GM12878 (cell line): Measurements from ENCODE around the gene NTRK1. TPM values are rescaled to one million over a fixed set of nuclear protein-coding genes. Genes with fewer than 3 reads are reported as not detected.

Experiments
- ATAC-seq: fragments of 200-7000 bp; cut with Tn5 transposase; 3 replicates; pipeline ENCODE4 v1.9.1; 2020; ENCODE audit warnings: mild to moderate bottlenecking, moderate library complexity
- BruUV-seq: library from RNA; stranded (reverse); fragments of 400-500 nt; replicated peaks from 2 replicates; lab custom pipeline; 2021; lab: Mats Ljungman, UMichigan
- CTCF ChIA-PET: fragments of 300-600 bp; sonication (Branson Sonifier 250); formaldehyde crosslinking; extraction: SDS; loops from one replicate; lab custom pipeline; 2021; ENCODE audit warnings: inconsistent platforms; lab: Yijun Ruan, JAX
- POLR2A ChIA-PET: fragments of 350-600 bp; formaldehyde crosslinking; extraction: SDS; loops from one replicate; lab custom pipeline; 2021; ENCODE audit warnings: inconsistent platforms; lab: Charles Lee
- RAD21 ChIA-PET: fragments of 300-600 bp; sonication (Branson Sonifier 250); formaldehyde crosslinking; loops from one replicate; lab custom pipeline; 2023; ENCODE audit warnings: antibody characterized with exemption; ENCODE audit not compliant: unreplicated experiment; lab: Charles Lee
- SMC1A ChIA-PET: fragments of 300-600 bp; sonication (Branson Sonifier 250); formaldehyde crosslinking; loops from one replicate; lab custom pipeline; 2023; ENCODE audit not compliant: unreplicated experiment, uncharacterized antibody; lab: Charles Lee
- DNase-seq: peaks from one replicate; pipeline ENCODE4 v3.0.0-alpha.2; 2011; ENCODE audit warnings: low read depth, low spot score
- FAIRE-seq: peaks from 3 replicates; lab custom pipeline; 2011; peaks lifted over from hg19 to GRCh38; lab: Jason Lieb, UNC
- H2AFZ ChIP-seq: 2 replicates; pipeline ENCODE4 v1.6.0; 2011; ENCODE audit warnings: low read depth, low read length, control low read depth; ENCODE audit not compliant: control insufficient read depth
- H3K27ac ChIP-seq: 2 replicates; pipeline ENCODE4 v1.5.1; 2011; ENCODE audit warnings: control low read depth; ENCODE audit not compliant: control insufficient read depth, insufficient read depth
- H3K27me3 ChIP-seq, 2 experiments: replicated peaks in 1 of 2; 2 replicates each; pipeline versions ENCODE4 v1.6.0 to v1.6.1; 2011; ENCODE audit warnings: low read length in 1 of 2; ENCODE audit not compliant: control insufficient read depth in 2 of 2, insufficient read depth in 2 of 2
- H3K36me3 ChIP-seq, 2 experiments: 2 replicates each; pipeline ENCODE4 v1.5.1; 2011; ENCODE audit warnings: low read length in 1 of 2; ENCODE audit not compliant: control insufficient read depth in 2 of 2, insufficient read depth in 2 of 2
- H3K4me1 ChIP-seq: 2 replicates; pipeline ENCODE4 v1.6.1; 2011; ENCODE audit warnings: mild to moderate bottlenecking, low read length, moderate library complexity, mixed read lengths; ENCODE audit not compliant: control insufficient read depth, insufficient read depth
- H3K4me2 ChIP-seq: 2 replicates; pipeline ENCODE4 v1.6.0; 2011; ENCODE audit warnings: control low read depth; ENCODE audit not compliant: control insufficient read depth, insufficient read depth
- H3K4me3 ChIP-seq: fragments of 200-600 bp; sonication (generic); 2 replicates; pipeline ENCODE4 v1.5.1; 2016
- H3K79me2 ChIP-seq: 2 replicates; pipeline ENCODE4 v1.6.0; 2011; ENCODE audit warnings: low read length; ENCODE audit not compliant: control insufficient read depth, insufficient read depth
- H3K9ac ChIP-seq: 2 replicates; pipeline ENCODE4 v1.8.0; 2011; ENCODE audit warnings: low read length, control low read depth, mixed read lengths; ENCODE audit not compliant: control insufficient read depth, insufficient read depth
- H3K9me3 ChIP-seq: replicated peaks from 3 replicates; pipeline ENCODE4 v1.5.1; 2011; ENCODE audit warnings: mild to moderate bottlenecking, low read length; ENCODE audit not compliant: control insufficient read depth, insufficient read depth
- H4K20me1 ChIP-seq: 2 replicates; pipeline ENCODE4 v1.6.0; 2011; ENCODE audit not compliant: control insufficient read depth, insufficient read depth
- CBFB ChIP-seq: IDR thresholded peaks from 2 replicates; pipeline ENCODE4 v1.6.1; 2016; ENCODE audit warnings: antibody characterized with exemption, low read depth
- FOS ChIP-seq: IDR thresholded peaks from 3 replicates; pipeline ENCODE4 v1.6.1; 2011; ENCODE audit warnings: borderline replicate concordance; ENCODE audit not compliant: insufficient read length; ENCODE audit errors: extremely low read depth
- HDAC6 ChIP-seq: fragments of 200-600 bp; sonication (generic); IDR thresholded peaks from one replicate; pipeline ENCODE4 v1.8.0; 2017; ENCODE audit warnings: antibody characterized with exemption; ENCODE audit not compliant: unreplicated experiment
- HSF1 ChIP-seq: fragments of 150-350 bp; IDR thresholded peaks from 2 replicates; pipeline ENCODE4 v1.6.1; 2014; ENCODE audit warnings: mild to moderate bottlenecking, low read depth, low read length
- IKZF2 ChIP-seq, 2 experiments: fragments of 450-650 bp; IDR thresholded peaks; 2 replicates each; pipeline ENCODE4 v1.6.1; 2017; ENCODE audit warnings: mild to moderate bottlenecking in 2 of 2, moderate library complexity in 2 of 2
- LARP7 ChIP-seq: fragments of 450-650 bp; IDR thresholded peaks from 2 replicates; pipeline ENCODE4 v1.6.1; 2017; ENCODE audit warnings: mild to moderate bottlenecking
- NBN ChIP-seq: fragments of 450-650 bp; IDR thresholded peaks from 2 replicates; pipeline ENCODE4 v1.6.1; 2016
- PBX3 ChIP-seq: IDR thresholded peaks from 2 replicates; pipeline ENCODE4 v1.6.1; 2011; ENCODE audit warnings: mild to moderate bottlenecking, low read depth, low read length, moderate library complexity; ENCODE audit not compliant: insufficient replicate concordance
- PRDM15 ChIP-seq: fragments of 450-650 bp; formaldehyde crosslinking; IDR thresholded peaks from 2 replicates; pipeline ENCODE4 v1.4.0; 2020; ENCODE audit warnings: mild to moderate bottlenecking, moderate library complexity
- SIN3A ChIP-seq: IDR thresholded peaks from 2 replicates; pipeline ENCODE4 v1.6.1; 2012; ENCODE audit warnings: low read depth, low read length, improper control_type of control experiment
- SMC3 ChIP-seq: IDR thresholded peaks from 2 replicates; pipeline ENCODE4 v1.6.1; 2011; ENCODE audit warnings: low read length, improper control_type of control experiment, borderline replicate concordance
- WRNIP1 ChIP-seq: IDR thresholded peaks from 2 replicates; pipeline ENCODE4 v1.6.1; 2011; ENCODE audit warnings: low read depth, low read length, improper control_type of control experiment, borderline replicate concordance
- ZNF274 ChIP-seq: IDR thresholded peaks from one replicate; pipeline ENCODE4 v1.8.0; 2011; ENCODE audit not compliant: insufficient read length, insufficient read depth
- ZNF687 ChIP-seq: fragments of 450-650 bp; IDR thresholded peaks from 2 replicates; pipeline ENCODE4 v1.6.1; 2017; ENCODE audit warnings: mild to moderate bottlenecking, moderate library complexity
- WGBS: methylation state at CpG from one replicate; pipeline ENCODE4 v1.1.6; 2016; ENCODE audit warnings: low lambda C conversion rate; ENCODE audit not compliant: insufficient replicate concordance, insufficient coverage; ENCODE audit errors: missing lambda C conversion rate; 5-methylcytosine and 5-hydroxymethylcytosine counted together
- in situ Hi-C: fragments of 300-500 bp; cut with MboI; formaldehyde crosslinking; loops from 9 replicates; pipeline ENCODE4 v1.14.3; 2018; ENCODE audit warnings: mixed read lengths
- intact Hi-C: fragments of 100-400 bp; cut with micrococcal nuclease; formaldehyde crosslinking; loops from one replicate; pipeline ENCODE4 v1.14.2; 2022; ENCODE audit not compliant: unreplicated experiment
- polyA plus RNA-seq, 11 experiments: library from polyadenylated mRNA; depleted of rRNA in 4 of 11; unstranded in 6 of 11; stranded (reverse) in 5 of 11; fragments of >200 nt; fragmentation: Nextera tagmentation in 4 of 11; fragmentation: Illumina TruSeq in 1 of 11; extraction: Ambion mirVana in 4 of 11; extraction: Trizol in 1 of 11; gene quantifications; 1 replicate in 1 of 11; 2 replicates in 10 of 11; pipeline versions ENCODE4 v1.2.1 to v1.2.3, GENCODE V29; 2011 to 2016; ENCODE audit warnings: inconsistent platforms in 2 of 11, missing spikeins in 2 of 11, low read depth in 1 of 11
- total RNA-seq, 4 experiments: library from RNA; depleted of rRNA in 3 of 4; stranded (reverse); fragments of >200 nt in 3 of 4; fragmentation: Illumina TruSeq in 1 of 4; extraction: Trizol in 1 of 4; gene quantifications; 2 replicates each; pipeline versions ENCODE4 v1.2.1 to v1.2.3, GENCODE V29; 2013 to 2021

NTRK1 gene
- total and polyA plus RNA-seq, 10 of the 15 experiments (the other 5 are each of a cell fraction or from before 2014, with no cell fraction given) = 0.10 to 0.56 (median 0.40) TPM; not detected in 7

GRCh38 chr1:156844638-156845037 is 16.0 kb upstream of the NTRK1 start:
- 16% methylated on average over 14 of the region's 14 CpGs for WGBS
- intact Hi-C loops (no loop called here), in situ Hi-C loops (no loop called here)
- H4K20me1 ChIP-seq = no peaks in the 10 kb centered on the region
- H3K9ac ChIP-seq = no peak overlapping the region
- no peak for DNase-seq
- ChIA-PET SMC1A (no interaction called here), POLR2A (no interaction called here), RAD21 (no interaction called here), CTCF (interaction anchor here (1.3 kb wide), 1 partner anchor 15 kb away, joined by 4 read pairs; no protein-coding TSS in a partner anchor)
- H3K4me1 ChIP-seq = no peaks in the 10 kb centered on the region
- H3K79me2 ChIP-seq = no peaks in the 10 kb centered on the region
- no peaks in the 10 kb centered on the region for H3K36me3 ChIP-seq
- BruUV-seq = no TSS peak
- H3K27me3 ChIP-seq = peaks cover 0 to 7% of the 10 kb centered on the region in 2 experiments
- H3K4me2 ChIP-seq = no peak overlapping the region
- no peak for ATAC-seq
- H3K9me3 ChIP-seq = no peaks in the 10 kb centered on the region
- no peak for FAIRE-seq
- H2AFZ ChIP-seq = no peak overlapping the region
- no peak overlapping the region for H3K27ac ChIP-seq
- H3K4me3 ChIP-seq = no peak overlapping the region
- TF ChIP-seq PRDM15 (CRISPR knock-in tag) = no peak
- TF ChIP-seq SIN3A = no peak
- no peak for TF ChIP-seq ZNF274
- no peak for TF ChIP-seq FOS
- no peak for TF ChIP-seq LARP7
- no peak for TF ChIP-seq PBX3
- no peak for TF ChIP-seq HSF1
- TF ChIP-seq CBFB = no peak
- TF ChIP-seq HDAC6 = no peak
- TF ChIP-seq NBN = no peak
- TF ChIP-seq IKZF2 (IDR thresholded peaks at IDR 0.05) = no peak
- no peak for TF ChIP-seq SMC3
- TF ChIP-seq ZNF687 = no peak
- TF ChIP-seq WRNIP1 = no peak
